Prostate gland (tissue), 2 donors: Measurements from ENCODE around the gene ALDH1B1.

Source experiments
- POLR2A ChIP-seq: fragments of 450-650 bp; IDR thresholded peaks from one replicate; pipeline ENCODE4 v1.6.1; 2016; ENCODE audit warnings: antibody characterized with exemption, mild to moderate bottlenecking
- TF ChIP-seq, protein P1 (sequence below), 4 experiments: fragments of 200-600 bp in 2 of 4; fragments of 450-650 bp in 2 of 4; sonication (generic) in 2 of 4; IDR thresholded peaks; 1 replicate in 3 of 4; 2 replicates in 1 of 4; pipeline ENCODE4 v1.5.1; 2016 to 2019; ENCODE audit warnings: antibody characterized with exemption in 4 of 4, mild to moderate bottlenecking in 2 of 4, moderate library complexity in 2 of 4

DNA sequence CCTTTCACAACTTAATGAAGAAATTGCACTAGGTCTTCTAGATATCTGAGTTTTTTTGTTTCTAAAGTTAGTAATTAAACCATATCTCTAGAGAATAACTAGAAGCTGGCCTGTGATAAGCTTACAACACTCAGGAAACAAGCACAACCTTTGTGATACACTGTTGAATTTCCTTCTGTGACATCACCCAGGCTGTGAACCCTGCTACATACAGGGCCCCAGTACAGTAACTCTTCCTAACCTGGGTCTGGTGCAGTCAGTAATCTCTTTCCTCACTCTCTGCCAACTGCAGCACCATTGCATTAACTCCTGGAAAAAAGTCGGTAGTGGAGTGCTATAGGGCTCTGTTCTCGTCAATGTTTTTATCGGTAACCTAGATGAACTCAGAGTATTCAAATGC is 42.4 kb downstream of the ALDH1B1 start:
- TF ChIP-seq POLR2A: no peak
- TF ChIP-seq, protein P1, sequence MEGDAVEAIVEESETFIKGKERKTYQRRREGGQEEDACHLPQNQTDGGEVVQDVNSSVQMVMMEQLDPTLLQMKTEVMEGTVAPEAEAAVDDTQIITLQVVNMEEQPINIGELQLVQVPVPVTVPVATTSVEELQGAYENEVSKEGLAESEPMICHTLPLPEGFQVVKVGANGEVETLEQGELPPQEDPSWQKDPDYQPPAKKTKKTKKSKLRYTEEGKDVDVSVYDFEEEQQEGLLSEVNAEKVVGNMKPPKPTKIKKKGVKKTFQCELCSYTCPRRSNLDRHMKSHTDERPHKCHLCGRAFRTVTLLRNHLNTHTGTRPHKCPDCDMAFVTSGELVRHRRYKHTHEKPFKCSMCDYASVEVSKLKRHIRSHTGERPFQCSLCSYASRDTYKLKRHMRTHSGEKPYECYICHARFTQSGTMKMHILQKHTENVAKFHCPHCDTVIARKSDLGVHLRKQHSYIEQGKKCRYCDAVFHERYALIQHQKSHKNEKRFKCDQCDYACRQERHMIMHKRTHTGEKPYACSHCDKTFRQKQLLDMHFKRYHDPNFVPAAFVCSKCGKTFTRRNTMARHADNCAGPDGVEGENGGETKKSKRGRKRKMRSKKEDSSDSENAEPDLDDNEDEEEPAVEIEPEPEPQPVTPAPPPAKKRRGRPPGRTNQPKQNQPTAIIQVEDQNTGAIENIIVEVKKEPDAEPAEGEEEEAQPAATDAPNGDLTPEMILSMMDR (IDR thresholded peaks at IDR 0.05): no peak
